Type B pancreatic cell (in vitro differentiated cells): ENCODE data around the gene SWT1. TPM values are rescaled to one million over a fixed set of nuclear protein-coding genes. Genes with fewer than 3 reads are reported as not detected.

Experiments used
- DNase-seq: peaks from one replicate; pipeline ENCODE4 v3.0.0; 2021; ENCODE audit warnings: mixed read lengths; ENCODE audit not compliant: unreplicated experiment; ENCODE audit errors: extremely low spot score
- H3K27ac Mint-ChIP-seq: 2 replicates; pipeline ENCODE4 v1.8.0; 2021; ENCODE audit warnings: mild to moderate bottlenecking, mixed read lengths
- H3K27me3 Mint-ChIP-seq: 2 replicates; pipeline ENCODE4 v1.8.0; 2021; ENCODE audit warnings: mixed read lengths
- H3K36me3 Mint-ChIP-seq: 2 replicates; pipeline ENCODE4 v1.8.0; 2021; ENCODE audit warnings: mixed read lengths
- H3K4me1 Mint-ChIP-seq: one replicate; pipeline ENCODE4 v1.8.0; 2021; ENCODE audit warnings: mixed read lengths; ENCODE audit not compliant: unreplicated experiment
- H3K4me3 Mint-ChIP-seq: 2 replicates; pipeline ENCODE4 v1.8.0; 2021; ENCODE audit warnings: mild to moderate bottlenecking, mixed read lengths
- H3K9me3 Mint-ChIP-seq: 2 replicates; pipeline ENCODE4 v1.8.0; 2021; ENCODE audit warnings: mixed read lengths
- total RNA-seq: library from RNA; stranded (reverse); gene quantifications from 2 replicates; pipeline ENCODE4 v1.2.1, GENCODE V29; 2021; ENCODE audit warnings: low replicate concordance
- TF ChIP-seq, protein P1 (sequence below): fragments of 200-600 bp; sonication (generic); conservative IDR thresholded peaks from 2 replicates; pipeline ENCODE4 v1.5.0; 2021; ENCODE audit warnings: antibody characterized with exemption, mild to moderate bottlenecking

Gene SWT1
- total RNA-seq, 1 donor from 2014 or later, result 6.2 TPM

DNA sequence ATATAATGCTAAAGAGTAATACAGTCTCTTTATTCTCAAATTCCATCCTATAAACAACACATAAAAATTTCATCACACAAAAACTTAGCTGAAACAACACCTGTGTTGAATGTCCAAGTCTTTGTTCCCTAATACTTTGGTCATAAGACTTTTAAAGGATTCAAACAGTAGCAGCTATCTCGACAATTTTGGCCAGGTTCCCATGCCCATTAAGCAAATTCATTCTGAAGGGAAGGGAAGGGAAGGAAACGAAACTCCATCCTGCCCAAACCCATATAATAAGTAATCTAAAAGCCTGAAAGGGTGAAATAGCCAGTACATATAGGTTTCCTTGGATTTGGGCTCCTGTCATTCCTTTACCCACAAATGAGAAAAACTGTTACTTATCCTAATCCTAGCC lies 152.6 kb downstream of the SWT1 start:
- H3K36me3 Mint-ChIP-seq, result peaks cover 44% of the 10 kb centered on the region
- DNase-seq, result no peak
- no peak overlapping the region for H3K4me3 Mint-ChIP-seq
- peaks cover 24% of the 10 kb centered on the region for H3K4me1 Mint-ChIP-seq
- H3K27me3 Mint-ChIP-seq, result no peaks in the 10 kb centered on the region
- TF ChIP-seq, protein P1, sequence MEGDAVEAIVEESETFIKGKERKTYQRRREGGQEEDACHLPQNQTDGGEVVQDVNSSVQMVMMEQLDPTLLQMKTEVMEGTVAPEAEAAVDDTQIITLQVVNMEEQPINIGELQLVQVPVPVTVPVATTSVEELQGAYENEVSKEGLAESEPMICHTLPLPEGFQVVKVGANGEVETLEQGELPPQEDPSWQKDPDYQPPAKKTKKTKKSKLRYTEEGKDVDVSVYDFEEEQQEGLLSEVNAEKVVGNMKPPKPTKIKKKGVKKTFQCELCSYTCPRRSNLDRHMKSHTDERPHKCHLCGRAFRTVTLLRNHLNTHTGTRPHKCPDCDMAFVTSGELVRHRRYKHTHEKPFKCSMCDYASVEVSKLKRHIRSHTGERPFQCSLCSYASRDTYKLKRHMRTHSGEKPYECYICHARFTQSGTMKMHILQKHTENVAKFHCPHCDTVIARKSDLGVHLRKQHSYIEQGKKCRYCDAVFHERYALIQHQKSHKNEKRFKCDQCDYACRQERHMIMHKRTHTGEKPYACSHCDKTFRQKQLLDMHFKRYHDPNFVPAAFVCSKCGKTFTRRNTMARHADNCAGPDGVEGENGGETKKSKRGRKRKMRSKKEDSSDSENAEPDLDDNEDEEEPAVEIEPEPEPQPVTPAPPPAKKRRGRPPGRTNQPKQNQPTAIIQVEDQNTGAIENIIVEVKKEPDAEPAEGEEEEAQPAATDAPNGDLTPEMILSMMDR, result no peak
- H3K9me3 Mint-ChIP-seq, result no peaks in the 10 kb centered on the region
- H3K27ac Mint-ChIP-seq, result no peak overlapping the region

- TF ChIP-seq, protein P1, result no peak
- Mint-ChIP-seq H3K4me3 (no peak overlapping the region), H3K27me3 (no peaks in the 10 kb centered on the region), H3K9me3 (no peaks in the 10 kb centered on the region), H3K36me3 (peaks cover 27% of the 10 kb centered on the region), H3K27ac (no peak overlapping the region), H3K4me1 (peaks cover 25% of the 10 kb centered on the region)
- no peak for DNase-seq
Observed at GRCh38 chr1:185311589-185312225, 154.7 kb downstream of the SWT1 start.

DNA sequence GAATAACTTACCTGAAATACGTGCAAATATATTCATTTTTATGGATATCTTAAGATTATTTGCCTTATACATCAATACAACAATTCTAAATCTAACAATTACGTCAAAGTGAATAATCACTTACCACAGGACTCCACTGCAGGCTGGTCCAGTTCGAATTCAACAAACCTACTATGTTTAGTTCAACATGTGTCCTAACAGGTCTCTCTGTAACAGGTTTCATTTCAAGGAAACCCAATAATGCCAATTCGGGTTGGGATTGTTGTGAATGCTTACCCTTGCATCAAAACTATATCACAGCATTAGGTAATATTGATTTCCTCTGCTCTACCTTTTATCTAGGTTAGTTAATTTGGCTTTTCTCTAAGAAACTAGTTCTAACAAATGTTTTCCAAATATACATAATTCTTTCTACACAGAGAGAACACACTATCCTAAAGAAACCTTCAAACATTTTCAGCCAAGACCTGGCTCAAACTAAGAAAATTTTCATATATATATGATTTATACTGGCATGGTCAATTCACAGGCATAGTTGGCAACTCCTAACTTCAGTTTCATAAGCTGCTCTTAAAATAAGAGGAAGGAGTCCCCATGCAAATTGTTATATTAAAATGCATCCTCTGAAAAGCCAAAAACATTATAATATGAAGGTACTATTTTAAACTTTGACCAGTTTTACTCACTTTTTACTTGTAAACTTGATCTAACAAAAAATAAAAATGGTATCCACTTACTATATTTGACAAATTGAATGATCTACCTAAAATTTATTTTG lies 155.6 kb downstream of the SWT1 start:
- no peak overlapping the region for H3K27ac Mint-ChIP-seq
- no peak for DNase-seq
- H3K9me3 Mint-ChIP-seq, result no peaks in the 10 kb centered on the region
- H3K36me3 Mint-ChIP-seq, result peaks cover 20% of the 10 kb centered on the region
- H3K27me3 Mint-ChIP-seq, result no peaks in the 10 kb centered on the region
- TF ChIP-seq, protein P1, result no peak
- peaks cover 28% of the 10 kb centered on the region for H3K4me1 Mint-ChIP-seq
- peak overlapping the region; percentile 11 for H3K4me3 Mint-ChIP-seq

GRCh38 chr1:185314411-185314810 lies 157.4 kb downstream of the SWT1 start:
- no peaks in the 10 kb centered on the region for H3K9me3 Mint-ChIP-seq
- no peaks in the 10 kb centered on the region for H3K27me3 Mint-ChIP-seq
- H3K4me3 Mint-ChIP-seq, result peak overlapping the region; percentile 91
- peak overlapping the region; percentile 67 for H3K27ac Mint-ChIP-seq
- peaks cover 10% of the 10 kb centered on the region for H3K36me3 Mint-ChIP-seq
- DNase-seq, result no peak
- TF ChIP-seq, protein P1, result no peak
- peaks cover 43% of the 10 kb centered on the region for H3K4me1 Mint-ChIP-seq

DNA sequence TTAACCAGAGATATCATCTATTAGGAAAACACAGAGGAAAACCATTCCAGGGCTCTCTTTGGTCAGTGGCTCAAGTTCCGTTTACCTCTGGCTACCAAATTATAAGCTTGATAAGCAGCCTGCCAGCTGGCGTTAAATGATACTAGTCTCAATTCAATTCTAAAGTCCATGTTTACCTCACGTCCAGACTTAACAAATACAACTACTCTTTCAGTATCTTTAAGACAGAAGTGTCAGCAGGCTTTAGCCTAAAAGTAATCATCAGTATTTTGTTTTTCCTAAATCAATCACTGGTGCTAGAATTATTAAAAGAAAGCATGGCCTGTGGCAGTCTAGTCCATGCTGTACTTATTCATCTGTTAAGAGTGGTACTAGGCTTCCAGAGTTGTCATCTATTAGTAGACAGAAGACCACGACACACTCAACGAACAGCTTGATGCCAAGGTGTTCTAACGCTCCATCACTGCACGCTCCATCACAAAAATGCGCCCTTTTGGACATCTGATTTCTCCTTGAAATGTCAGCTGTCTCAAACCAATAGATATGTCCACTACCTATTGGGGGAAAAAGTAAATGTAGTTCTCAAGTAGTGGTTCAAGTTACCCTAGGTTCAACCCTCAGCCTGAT lies 158.6 kb downstream of the SWT1 start:
- Mint-ChIP-seq H3K9me3 (no peaks in the 10 kb centered on the region), H3K4me3 (peak overlapping the region; percentile 91), H3K36me3 (peaks cover 10% of the 10 kb centered on the region), H3K27ac (peak overlapping the region; percentile 99), H3K4me1 (peaks cover 43% of the 10 kb centered on the region), H3K27me3 (no peaks in the 10 kb centered on the region)
- TF ChIP-seq, protein P1, result no peak
- no peak for DNase-seq
